LoVo (cell line): ENCODE data around the gene MAML2.

Source experiments
- DNase-seq: peaks from one replicate; pipeline ENCODE4 v3.0.0-alpha.2; 2016; ENCODE audit warnings: low spot score

MAML2 gene

DNA sequence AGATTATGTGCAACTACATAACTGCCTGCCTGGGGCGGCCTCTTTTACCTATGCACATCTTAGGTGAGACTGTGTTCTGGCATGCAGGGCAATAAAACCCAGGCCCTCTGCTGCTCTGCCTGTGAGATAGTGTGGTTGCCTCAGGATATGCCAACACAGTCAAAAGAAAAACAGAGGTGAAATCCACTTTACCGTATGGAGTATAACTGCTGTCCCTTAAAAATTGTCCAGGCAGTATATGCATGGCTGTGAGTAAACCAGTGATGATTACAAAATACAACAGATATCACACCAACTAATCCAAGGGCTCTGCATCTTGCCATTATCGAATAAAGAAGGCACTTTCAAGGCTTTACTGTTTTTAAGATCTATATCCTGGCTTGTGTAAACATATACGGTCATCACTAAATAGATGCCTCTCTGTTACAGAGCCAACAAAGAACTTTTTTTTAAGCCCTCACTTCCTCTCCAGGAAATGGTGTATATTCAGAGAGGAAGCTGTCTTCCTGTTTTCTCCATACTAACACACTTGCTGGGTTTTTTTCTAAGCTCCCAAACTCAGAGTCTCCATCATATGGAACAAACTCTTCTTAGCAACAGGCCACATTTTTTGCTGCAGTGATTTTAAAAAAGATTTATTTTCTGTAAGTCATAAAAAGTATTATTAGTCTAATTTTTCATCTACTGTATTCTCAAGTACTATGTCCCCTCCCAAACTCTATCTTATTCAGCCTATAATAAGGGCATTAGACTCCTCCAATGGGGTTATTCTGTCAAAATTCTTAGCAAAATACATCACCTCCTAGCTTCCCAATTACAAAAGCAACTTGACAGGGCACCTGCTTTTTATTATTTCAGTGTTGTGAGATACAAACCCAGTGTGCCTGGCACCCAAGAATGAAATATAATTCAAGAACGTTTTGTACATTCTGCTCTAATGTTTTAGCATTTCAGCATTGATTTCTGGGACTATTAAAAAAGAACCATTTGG lies 135.2 kb downstream of the MAML2 start:
- DNase-seq, result peak; percentile 73

- no peak for DNase-seq
These were observed 136.0 kb downstream of the MAML2 start for GRCh38 chr11:96206955-96207354.

DNA sequence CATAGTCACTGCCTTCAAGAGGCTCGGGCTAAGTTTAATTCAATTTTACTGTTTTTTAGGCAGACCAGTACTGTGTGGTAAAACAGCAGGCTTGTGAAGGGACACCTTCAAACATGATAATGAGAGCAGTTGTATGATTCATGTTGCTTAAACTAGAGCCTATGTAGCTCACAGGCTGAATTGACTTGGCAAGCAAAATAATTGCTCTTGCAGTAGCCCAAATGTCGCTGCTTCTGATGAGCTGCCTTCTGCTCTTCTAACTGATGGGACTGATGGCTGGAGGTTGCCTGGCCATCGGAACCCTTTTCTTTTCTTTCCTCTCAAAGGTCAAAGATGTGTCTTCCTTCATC lies 137.6 kb downstream of the MAML2 start:
- DNase-seq, result no peak

DNA sequence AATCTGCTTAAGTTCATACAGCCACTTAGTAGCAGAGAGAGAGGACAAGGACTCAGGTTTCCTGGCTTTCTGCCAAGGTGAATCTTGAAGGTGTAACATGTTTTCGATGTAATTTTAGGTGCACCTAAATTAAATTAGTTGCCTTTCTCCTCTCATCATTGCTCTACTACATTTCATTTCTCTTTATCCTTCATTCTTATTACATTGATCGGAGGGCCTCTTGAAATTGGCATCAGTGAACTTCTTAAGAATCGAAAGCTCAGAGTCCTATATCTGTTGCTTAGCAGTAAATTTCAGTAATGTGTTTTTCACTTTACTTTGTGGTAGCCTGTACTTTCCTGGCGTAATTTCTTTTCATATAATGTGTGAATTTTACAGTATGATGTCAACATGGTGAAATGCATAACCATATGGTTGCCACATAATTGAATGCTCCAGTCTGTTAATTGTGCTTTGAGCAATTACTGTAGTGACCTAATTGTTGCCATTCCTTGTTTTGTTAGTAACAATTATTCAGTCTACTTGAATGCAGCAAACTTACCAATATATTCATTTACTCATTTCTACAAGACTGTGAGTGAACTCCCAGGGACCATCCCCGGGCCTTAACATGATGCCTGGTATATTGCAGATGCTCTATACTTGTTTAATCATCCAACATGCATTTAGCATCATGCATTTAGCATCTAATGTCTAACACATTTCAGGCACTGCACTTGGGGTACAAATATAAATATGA lies 138.1 kb downstream of the MAML2 start:
- no peak for DNase-seq

DNA sequence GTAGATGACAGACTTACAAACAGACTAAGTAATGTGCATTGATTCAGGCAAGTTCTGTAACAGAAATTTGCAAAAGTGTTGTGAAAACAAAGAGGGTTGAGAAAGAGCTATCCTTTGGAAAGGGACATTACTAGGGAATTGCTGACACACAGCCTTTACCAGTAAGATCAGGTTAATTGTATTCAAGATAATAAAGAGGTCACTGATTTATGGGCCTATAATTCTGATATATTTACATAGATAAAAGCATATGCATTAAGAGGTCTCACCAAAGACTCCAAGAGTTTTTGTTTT lies 138.7 kb downstream of the MAML2 start:
- DNase-seq, result no peak

DNA sequence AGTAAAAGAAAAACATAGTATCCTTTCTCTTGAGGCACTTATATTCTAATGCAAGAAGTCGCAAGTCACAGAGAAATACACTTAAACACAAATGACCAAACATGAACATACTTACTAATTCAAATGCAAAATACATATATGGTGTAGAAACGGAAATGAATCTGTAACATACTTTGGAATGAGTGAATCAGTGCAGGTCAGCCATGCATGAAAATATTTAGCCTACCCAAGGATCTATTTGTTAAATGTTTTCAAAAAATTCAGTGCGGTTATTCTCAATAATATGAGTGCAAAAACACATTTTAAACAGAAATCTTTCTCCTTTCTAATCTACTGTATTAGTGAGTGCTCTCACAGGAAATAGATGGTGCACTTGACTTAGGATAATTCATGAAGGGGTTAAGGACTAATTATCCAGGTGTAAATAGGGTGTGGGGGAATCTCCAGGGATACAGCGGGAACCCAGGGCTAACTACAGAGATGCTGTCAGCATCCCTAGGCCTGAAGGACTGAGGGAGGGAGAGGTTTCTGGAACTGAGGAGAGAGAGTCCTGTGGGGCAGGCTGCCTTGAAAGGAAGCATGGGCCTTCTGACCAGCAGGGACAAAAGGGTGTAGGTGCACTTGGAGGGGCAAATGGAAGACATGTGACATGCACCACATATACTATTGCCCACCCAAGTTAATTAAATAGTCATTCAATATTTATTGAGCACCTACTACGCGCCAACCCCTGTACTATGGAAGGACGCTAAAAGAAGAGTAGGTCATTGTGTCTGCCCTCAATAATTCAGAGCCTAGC lies 139.2 kb downstream of the MAML2 start:
- no peak for DNase-seq

DNA sequence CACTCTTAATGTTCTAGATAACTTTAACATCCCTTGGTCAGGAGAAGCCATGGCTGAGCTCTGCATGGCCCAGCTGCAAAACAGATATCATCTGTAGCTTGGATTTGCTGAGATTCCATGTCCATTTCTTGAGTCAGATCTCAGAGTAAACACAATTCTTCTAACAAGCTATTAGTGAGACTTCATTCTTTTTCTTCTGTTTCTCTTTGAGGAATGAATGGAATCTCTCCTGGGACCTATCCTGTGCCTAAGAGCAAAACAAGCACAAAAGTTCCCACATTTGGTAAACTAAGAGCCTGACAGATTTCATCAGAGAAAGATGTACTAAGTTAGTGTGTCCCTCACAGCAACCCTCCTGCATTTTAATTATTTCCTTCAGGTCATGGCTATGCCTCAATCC lies 142.8 kb downstream of the MAML2 start:
- no peak for DNase-seq

DNA sequence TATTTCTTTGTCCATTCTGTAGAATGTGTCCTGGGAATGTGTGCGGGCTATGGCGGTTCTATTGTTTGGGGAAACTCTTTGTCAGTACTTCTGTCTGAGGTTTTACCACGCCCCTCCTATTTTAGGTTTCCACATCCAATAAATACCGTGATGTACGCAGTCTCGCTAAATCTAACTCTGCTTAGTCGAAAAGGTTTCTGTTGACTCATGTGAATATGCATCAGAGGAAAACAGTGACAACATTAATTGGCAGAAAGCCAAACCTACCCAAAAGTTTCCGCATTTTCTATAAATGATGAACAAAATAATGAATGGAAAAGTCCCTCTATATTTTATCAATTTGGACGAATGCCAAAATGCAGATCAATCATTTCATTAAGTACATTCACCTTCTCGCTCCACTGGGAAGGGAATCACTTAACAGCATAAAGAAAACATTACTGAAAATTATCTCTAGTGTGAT lies 143.4 kb downstream of the MAML2 start:
- DNase-seq, result no peak

GRCh38 chr11:96197801-96198701 lies 144.9 kb downstream of the MAML2 start:
- no peak for DNase-seq

DNA sequence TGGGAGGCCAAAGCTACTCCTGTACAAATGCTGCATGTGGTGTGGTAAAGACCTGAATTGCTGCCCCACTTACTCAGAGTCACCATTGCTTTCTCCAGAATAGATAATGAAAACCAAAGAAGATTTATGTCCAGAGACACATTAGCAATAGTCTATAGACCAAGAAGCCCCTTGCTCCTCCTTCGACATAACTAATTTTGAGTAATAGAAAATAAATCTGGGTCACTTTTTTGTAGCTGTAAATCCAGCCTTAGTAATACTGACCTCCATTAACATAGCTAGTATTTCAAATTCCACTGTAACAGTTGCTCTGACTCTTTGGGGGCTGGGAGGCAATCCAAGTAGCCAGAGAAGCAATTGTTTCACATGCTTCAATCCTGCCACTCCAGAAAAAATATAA lies 145.9 kb downstream of the MAML2 start:
- DNase-seq, result no peak

DNA sequence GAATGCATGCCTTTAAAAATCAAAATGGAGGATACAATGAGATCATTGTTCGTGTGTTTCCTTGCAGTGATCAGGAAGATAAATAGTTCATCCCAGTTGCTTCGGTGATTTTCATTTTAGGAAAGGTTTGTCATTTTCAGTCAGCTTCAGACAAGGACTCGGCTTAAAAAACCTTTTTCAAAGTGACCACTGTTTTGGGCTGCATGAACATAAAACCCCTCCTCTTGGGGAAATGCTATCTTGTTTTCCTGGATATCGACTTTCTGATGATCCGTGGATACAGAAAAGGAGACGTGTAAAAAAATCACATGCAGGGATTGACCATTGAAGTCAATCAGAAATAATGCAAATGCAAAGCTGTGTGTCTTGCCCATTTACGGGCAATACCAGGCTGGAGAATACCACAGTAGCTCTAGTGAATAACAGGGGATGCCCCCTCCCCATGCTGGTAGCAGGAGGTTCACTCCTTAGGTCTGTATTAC lies 146.8 kb downstream of the MAML2 start:
- DNase-seq, result no peak

GRCh38 chr11:96195671-96196070 lies 147.3 kb downstream of the MAML2 start:
- DNase-seq, result no peak

GRCh38 chr11:96194581-96195374 lies 148.2 kb downstream of the MAML2 start:
- no peak for DNase-seq

- no peak for DNase-seq
These were observed 149.1 kb downstream of the MAML2 start for GRCh38 chr11:96193745-96194443.

DNA sequence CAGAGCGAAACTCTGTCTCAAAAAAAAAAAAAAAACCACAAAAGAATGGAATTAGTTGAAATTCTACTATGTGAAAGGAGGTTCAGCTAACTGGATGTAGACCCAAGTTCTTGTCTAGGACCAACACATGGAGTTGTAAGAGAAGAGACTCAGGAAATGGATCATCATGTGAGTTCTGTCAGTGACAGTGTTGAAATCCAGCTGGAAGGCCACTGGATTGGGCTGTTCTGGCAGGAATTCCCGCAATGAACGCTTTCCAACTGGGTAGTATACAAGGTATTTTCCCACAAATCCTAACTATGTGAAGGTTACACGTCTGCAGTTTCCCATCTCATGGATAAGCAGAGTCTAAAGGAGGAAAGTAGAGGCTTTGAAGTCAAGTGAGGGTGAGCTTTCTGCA lies 151.2 kb downstream of the MAML2 start:
- DNase-seq, result no peak

DNA sequence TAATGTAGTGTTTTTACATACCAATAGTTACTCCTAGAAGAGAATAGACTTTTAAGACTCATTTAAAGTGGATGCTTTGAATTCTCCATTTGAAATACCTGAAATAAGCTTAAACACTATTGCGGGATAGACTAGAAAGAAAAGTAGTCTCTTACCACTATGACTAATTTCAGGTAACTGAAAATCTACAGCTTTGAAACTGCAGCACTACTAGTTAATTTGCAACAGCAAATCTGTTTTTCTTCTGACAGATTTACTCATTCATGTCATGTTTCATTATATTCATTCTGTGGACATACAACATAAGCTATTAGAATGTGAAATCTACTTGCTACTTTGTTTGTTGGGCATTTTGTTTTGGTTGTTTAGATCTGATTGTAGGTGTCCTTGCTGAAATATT lies 153.6 kb downstream of the MAML2 start:
- no peak for DNase-seq

DNA sequence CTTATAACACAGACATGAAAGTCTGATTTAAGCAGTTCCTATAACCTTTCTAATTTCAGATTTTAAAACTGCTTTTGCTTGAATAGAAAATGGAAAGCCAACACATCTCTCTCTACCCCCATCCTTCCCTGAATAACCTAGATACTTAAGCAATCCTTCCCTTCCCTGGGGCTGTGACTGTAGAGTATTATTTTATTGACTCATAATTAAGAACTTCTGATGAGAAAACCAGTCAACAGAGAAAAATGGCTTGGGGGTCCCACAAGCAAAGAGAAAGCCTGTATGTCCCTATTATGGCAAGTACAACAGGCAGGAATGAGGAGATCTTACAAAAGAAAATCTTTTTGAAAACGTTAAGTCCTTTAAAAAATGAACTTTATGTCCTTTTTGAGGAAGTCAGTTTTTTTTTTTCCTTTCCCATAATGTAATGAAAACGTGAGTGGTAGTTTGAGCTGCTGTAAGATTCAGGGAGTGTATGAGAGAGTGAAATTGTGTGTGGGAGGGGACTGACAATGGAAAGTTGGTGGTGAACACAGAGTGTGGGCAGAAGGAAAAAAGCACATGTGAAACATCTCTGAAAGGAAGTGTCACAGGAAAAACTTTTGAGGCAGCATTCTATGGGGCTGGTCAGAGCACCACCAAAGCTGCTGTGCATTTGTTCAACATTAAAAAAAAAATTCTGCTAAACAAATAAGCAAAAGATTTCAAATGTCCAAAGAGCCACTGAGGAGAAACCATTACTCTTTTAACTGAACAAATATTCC lies 154.6 kb downstream of the MAML2 start:
- no peak for DNase-seq

DNA sequence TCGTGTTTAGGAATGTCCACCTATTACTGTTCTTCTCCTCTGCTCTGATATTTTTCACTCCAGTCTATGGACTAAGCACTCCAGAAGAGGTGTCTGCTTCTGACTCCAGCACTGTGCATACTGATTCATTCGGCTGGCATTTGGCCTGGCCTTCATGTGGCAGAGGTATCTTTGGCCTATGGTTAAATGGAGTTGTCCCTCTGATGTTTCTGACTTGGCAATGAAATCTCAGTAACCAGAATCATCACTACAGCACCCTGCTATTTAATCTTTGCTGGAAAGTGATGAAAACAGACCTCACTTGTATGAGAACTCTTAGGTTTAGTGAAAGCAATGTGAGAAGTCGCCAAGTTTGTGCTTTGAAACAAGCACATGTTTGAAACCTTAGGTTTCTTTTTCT lies 155.2 kb downstream of the MAML2 start:
- DNase-seq, result peak; percentile 7

DNA sequence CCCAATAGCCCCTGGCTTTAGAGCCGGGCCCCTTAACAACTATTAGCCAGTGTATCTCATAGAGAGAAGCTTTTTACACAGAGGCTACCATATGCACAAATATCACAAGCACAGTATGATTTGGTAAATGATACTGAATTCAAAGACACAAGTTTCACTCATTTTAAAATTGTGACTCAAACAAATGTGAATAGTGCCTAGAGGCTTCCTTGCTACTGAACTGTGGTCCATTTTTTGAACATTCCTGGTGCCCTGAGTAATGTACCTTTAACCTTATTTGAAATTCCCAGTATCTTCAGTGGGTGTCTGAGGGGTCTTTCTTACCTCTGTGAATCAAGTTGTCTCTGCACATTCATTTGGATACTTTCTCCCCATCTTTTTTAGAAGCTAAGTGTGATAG lies 156.2 kb downstream of the MAML2 start:
- no peak for DNase-seq
